ENCODE measurements around the gene ZDHHC1. TPM values are rescaled to one million over a fixed set of nuclear protein-coding genes. Genes with fewer than 3 reads are reported as not detected.
A peak's percentile ranks its signal among the peaks of the same experiment; 100 is the strongest.

The ZDHHC1 gene
- total and polyA plus RNA-seq, 2 of the 13 experiments (the other 11 are each of a cell fraction or from before 2014, with no cell fraction given) = 0.51 to 1.1 TPM

- TF ChIP-seq KIAA2018 (CRISPR knock-in tag; IDR thresholded peaks at IDR 0.05; ENCODE audit: borderline replicate concordance) = 0 out of 2 replicates have a peak, but pooled peaks have one; percentile 74
- peak; percentile 38; the same call in 1 of the 2 replicates for TF ChIP-seq ZNF205 (CRISPR knock-in tag; IDR thresholded peaks at IDR 0.05)
- peak; percentile 97 for TF ChIP-seq MYC (CRISPR knock-in tag; IDR thresholded peaks at IDR 0.05; ENCODE audit: borderline replicate concordance)
- TF ChIP-seq SPEN (CRISPR knock-in tag; IDR thresholded peaks at IDR 0.05; ENCODE audit: low read depth) = peak; percentile 85; the same call in 1 of the 2 replicates
- no peak for TF ChIP-seq ZNF781 (CRISPR knock-in tag; IDR thresholded peaks at IDR 0.05; ENCODE audit: borderline replicate concordance, not compliant biosample characterization)
- TF ChIP-seq WIZ (CRISPR knock-in tag; IDR thresholded peaks at IDR 0.05) = peak; percentile 83
- TF ChIP-seq BCLAF1 (IDR thresholded peaks at IDR 0.05) = no peak
- no peak for TF ChIP-seq YEATS2 (CRISPR knock-in tag; IDR thresholded peaks at IDR 0.05; ENCODE audit: borderline replicate concordance)
- no peak; the same call in 1 of the 2 replicates for TF ChIP-seq TEAD2 (CRISPR knock-in tag; IDR thresholded peaks at IDR 0.05)
Observed at GRCh38 chr16:67430504-67430976, 14.3 kb upstream of the ZDHHC1 start (continued).

Data from HepG2 (cell line).